ENCODE results near the gene PTPRE.

PTPRE gene

DNA sequence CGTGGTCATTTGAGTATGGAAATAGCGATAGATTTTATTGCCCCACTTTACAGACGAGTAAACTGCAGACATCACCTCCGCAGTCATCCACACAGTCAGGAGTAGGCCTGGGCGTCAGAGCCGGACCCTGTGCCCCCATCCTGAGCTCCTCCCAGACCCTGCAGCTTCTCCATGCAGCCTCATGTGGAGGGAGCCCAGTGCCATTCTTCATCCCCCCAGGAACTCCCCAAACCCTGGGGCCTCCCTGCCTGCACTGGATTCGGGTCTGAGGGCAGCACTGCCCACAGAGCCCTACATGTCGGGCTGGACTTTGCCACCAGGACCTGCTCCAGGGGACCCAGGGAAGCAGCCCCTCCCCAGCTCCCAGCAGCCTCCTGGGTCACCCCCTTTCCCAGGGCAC, 118.5 kb downstream of the PTPRE start:
- CTCF ChIA-PET, result interaction anchor here (0.6 to 1.8 kb wide), 4 partner anchors 10 to 1533 kb away, joined by 4 to 7 read pairs (median 4); partner anchors contain the start of gene PTPRE
- H3K4me1 ChIP-seq (ENCODE audit: control insufficient read depth, insufficient read depth, low read length), result no peaks in the 10 kb centered on the region
- POLR2A ChIA-PET, result no interaction called here
- no peak overlapping the region for H3K4me3 ChIP-seq (ENCODE audit: low read depth, low read length)
- no peaks in the 10 kb centered on the region for H3K36me3 ChIP-seq (ENCODE audit: control insufficient read depth in 2 of 2, insufficient read depth in 1 of 2, low read length in 2 of 2)
- TF ChIP-seq ZNF202 (tag by site-specific recombination; IDR thresholded peaks at IDR 0.05; ENCODE audit: borderline replicate concordance) (no peak), ZNF221 (tag by site-specific recombination; IDR thresholded peaks at IDR 0.05; ENCODE audit: borderline replicate concordance) (no peak), ZNF112 (tag by site-specific recombination; IDR thresholded peaks at IDR 0.05) (no peak), ZNF266 (tag by site-specific recombination; IDR thresholded peaks at IDR 0.05; ENCODE audit: low read depth) (no peak), ZNF664 (tag by site-specific recombination; IDR thresholded peaks at IDR 0.05) (no peak), TCF7L2 (IDR thresholded peaks at IDR 0.05; ENCODE audit: borderline replicate concordance, low read depth, low read length) (no peak), OSR2 (tag by site-specific recombination; IDR thresholded peaks at IDR 0.05) (no peak), KLF8 (tag by site-specific recombination; IDR thresholded peaks at IDR 0.05) (no peak), ZNF140 (tag by site-specific recombination; IDR thresholded peaks at IDR 0.05) (no peak), KLF16 (tag by site-specific recombination; IDR thresholded peaks at IDR 0.05) (no peak)
- no peaks in the 10 kb centered on the region for H3K9me3 ChIP-seq (ENCODE audit: control insufficient read depth, insufficient read depth, low read depth, low read length)
- no peak overlapping the region for H3K27ac ChIP-seq (ENCODE audit: extremely low read depth, low read depth, low read length)

- Histone ChIP-seq H3K27ac (ENCODE audit: extremely low read depth, low read depth, low read length) (no peak overlapping the region), H3K4me1 (ENCODE audit: control insufficient read depth, insufficient read depth, low read length) (no peaks in the 10 kb centered on the region), H3K9me3 (ENCODE audit: control insufficient read depth, insufficient read depth, low read depth, low read length) (no peaks in the 10 kb centered on the region), H3K36me3 (ENCODE audit: control insufficient read depth in 2 of 2, insufficient read depth in 1 of 2, low read length in 2 of 2) (no peaks in the 10 kb centered on the region), H3K4me3 (ENCODE audit: low read depth, low read length) (no peak overlapping the region)
- ChIA-PET CTCF (interaction anchor here (1.0 to 1.8 kb wide), 4 partner anchors 9 to 172 kb away, joined by 3 to 14 read pairs (median 6); partner anchors contain the start of gene PTPRE), POLR2A (no interaction called here)
- TF ChIP-seq ZNF792 (tag by site-specific recombination; IDR thresholded peaks at IDR 0.05), result no peak
- TF ChIP-seq ZNF184 (tag by site-specific recombination; IDR thresholded peaks at IDR 0.05), result no peak
- no peak for TF ChIP-seq ZFP41 (tag by site-specific recombination; IDR thresholded peaks at IDR 0.05; ENCODE audit: borderline replicate concordance)
- TF ChIP-seq ZNF394 (tag by site-specific recombination; IDR thresholded peaks at IDR 0.05; ENCODE audit: borderline replicate concordance), result no peak
- TF ChIP-seq ZNF221 (tag by site-specific recombination; IDR thresholded peaks at IDR 0.05; ENCODE audit: borderline replicate concordance), result no peak
- no peak for TF ChIP-seq ZNF48 (tag by site-specific recombination; IDR thresholded peaks at IDR 0.05)
- no peak for TF ChIP-seq ZNF704 (tag by site-specific recombination; IDR thresholded peaks at IDR 0.05)
- TF ChIP-seq ZBTB6 (tag by site-specific recombination; IDR thresholded peaks at IDR 0.05), result no peak
- no peak for TF ChIP-seq ZNF747 (tag by site-specific recombination; IDR thresholded peaks at IDR 0.05)
- TF ChIP-seq ZNF645 (tag by site-specific recombination; IDR thresholded peaks at IDR 0.05), result no peak
- TF ChIP-seq, protein P1, sequence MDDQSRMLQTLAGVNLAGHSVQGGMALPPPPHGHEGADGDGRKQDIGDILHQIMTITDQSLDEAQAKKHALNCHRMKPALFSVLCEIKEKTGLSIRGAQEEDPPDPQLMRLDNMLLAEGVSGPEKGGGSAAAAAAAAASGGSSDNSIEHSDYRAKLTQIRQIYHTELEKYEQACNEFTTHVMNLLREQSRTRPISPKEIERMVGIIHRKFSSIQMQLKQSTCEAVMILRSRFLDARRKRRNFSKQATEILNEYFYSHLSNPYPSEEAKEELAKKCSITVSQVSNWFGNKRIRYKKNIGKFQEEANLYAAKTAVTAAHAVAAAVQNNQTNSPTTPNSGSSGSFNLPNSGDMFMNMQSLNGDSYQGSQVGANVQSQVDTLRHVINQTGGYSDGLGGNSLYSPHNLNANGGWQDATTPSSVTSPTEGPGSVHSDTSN (CRISPR knock-in tag; IDR thresholded peaks at IDR 0.05), result no peak
- no peak for TF ChIP-seq ZNF211 (tag by site-specific recombination; IDR thresholded peaks at IDR 0.05; ENCODE audit: low read depth)
- TF ChIP-seq ZNF571 (tag by site-specific recombination; IDR thresholded peaks at IDR 0.05), result no peak
- no peak for TF ChIP-seq KLF8 (tag by site-specific recombination; IDR thresholded peaks at IDR 0.05)
- no peak for TF ChIP-seq ZBTB49 (tag by site-specific recombination; IDR thresholded peaks at IDR 0.05; ENCODE audit: low read depth)
- TF ChIP-seq YY1 (tag by site-specific recombination; IDR thresholded peaks at IDR 0.05), result no peak
- TF ChIP-seq, protein P2, sequence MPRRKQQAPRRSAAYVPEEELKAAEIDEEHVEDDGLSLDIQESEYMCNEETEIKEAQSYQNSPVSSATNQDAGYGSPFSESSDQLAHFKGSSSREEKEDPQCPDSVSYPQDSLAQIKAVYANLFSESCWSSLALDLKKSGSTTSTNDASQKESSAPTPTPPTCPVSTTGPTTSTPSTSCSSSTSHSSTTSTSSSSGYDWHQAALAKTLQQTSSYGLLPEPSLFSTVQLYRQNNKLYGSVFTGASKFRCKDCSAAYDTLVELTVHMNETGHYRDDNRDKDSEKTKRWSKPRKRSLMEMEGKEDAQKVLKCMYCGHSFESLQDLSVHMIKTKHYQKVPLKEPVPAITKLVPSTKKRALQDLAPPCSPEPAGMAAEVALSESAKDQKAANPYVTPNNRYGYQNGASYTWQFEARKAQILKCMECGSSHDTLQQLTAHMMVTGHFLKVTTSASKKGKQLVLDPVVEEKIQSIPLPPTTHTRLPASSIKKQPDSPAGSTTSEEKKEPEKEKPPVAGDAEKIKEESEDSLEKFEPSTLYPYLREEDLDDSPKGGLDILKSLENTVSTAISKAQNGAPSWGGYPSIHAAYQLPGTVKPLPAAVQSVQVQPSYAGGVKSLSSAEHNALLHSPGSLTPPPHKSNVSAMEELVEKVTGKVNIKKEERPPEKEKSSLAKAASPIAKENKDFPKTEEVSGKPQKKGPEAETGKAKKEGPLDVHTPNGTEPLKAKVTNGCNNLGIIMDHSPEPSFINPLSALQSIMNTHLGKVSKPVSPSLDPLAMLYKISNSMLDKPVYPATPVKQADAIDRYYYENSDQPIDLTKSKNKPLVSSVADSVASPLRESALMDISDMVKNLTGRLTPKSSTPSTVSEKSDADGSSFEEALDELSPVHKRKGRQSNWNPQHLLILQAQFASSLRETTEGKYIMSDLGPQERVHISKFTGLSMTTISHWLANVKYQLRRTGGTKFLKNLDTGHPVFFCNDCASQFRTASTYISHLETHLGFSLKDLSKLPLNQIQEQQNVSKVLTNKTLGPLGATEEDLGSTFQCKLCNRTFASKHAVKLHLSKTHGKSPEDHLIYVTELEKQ (tag by site-specific recombination; IDR thresholded peaks at IDR 0.05; ENCODE audit: borderline replicate concordance), result no peak
Measured at GRCh38 chr10:128025951-128026350, 119.0 kb downstream of the PTPRE start.
